ENCODE results near the gene GPR52.
"Not testable (repeated sequence)": the region's sequence is repeated elsewhere in the genome, so short reads cannot be mapped to it uniquely, and the experiment has no call there.

The GPR52 gene, protein sequence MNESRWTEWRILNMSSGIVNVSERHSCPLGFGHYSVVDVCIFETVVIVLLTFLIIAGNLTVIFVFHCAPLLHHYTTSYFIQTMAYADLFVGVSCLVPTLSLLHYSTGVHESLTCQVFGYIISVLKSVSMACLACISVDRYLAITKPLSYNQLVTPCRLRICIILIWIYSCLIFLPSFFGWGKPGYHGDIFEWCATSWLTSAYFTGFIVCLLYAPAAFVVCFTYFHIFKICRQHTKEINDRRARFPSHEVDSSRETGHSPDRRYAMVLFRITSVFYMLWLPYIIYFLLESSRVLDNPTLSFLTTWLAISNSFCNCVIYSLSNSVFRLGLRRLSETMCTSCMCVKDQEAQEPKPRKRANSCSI

DNA sequence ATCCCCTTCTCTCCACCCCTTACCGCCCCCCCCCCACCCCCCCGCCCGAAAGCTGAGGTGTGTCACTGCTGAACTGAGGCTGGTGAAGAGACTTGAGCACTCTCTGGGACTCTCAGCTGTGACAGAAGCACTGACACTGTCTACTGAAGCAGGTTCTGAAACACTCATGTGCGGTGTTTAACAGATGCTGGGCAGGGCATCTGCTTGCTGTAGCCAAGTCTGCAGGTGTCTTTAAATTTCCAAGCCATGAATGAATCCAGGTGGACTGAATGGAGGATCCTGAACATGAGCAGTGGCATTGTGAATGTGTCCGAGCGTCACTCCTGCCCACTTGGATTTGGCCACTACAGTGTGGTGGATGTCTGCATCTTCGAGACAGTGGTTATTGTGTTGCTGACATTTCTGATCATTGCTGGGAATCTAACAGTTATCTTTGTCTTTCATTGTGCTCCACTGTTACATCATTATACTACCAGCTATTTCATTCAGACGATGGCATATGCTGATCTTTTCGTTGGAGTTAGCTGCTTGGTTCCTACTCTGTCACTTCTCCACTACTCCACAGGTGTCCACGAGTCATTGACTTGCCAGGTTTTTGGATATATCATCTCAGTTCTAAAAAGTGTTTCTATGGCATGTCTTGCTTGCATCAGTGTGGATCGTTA, at the start of gene GPR52:
GPR52 (plus strand) TSS at position 99 of the 665 bp plus-strand sequence; CDS start at position 247, 148 bp downstream.
- DNase-seq: no peak

- no peak for DNase-seq
Measured at GRCh38 chr1:174398246-174398645, 49.5 kb upstream of the GPR52 start.

DNA sequence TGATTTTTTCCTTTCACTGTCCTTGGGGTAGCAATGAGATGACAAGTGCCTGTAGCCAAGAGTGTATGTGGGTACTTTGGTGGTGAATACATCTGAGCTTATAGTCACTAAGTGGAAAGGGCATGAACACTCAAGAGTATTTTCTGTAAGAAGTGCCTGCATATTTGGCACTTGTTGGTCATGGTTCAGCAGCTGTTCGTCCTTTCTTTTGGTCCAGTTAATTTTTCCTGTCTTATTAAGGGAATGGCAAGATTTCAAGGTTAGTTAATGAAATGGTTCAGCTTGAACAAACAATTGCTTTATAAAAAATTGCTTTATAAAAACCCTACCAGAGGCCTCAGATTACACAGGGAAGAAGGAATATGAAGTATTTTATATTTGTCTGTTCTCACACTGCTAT, 48.6 kb upstream of the GPR52 start:
- no peak for DNase-seq

- no peak for DNase-seq
Measured at GRCh38 chr1:174401075-174401474, 46.7 kb upstream of the GPR52 start.

DNA sequence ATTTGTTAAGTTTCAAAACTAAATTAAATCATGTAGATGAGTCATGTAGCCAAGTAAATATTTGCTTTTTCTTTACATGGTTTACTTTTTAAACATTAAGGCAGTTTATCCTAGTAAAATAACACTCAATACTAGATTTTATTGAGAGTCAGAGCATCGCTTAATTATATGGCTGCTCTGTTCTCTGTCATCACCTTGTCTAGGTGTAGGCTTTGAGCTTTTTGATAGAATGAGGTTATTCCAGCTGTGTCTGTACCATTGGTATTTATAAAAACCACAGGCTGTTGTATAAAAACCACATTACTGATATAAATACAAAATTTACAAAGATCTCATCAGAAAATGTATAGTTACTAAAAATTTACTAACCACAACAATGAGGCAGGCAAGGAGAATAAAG, 42.5 kb upstream of the GPR52 start:
- DNase-seq: no peak

- DNase-seq: no peak
Measured at GRCh38 chr1:174406421-174406820, 41.3 kb upstream of the GPR52 start.

DNA sequence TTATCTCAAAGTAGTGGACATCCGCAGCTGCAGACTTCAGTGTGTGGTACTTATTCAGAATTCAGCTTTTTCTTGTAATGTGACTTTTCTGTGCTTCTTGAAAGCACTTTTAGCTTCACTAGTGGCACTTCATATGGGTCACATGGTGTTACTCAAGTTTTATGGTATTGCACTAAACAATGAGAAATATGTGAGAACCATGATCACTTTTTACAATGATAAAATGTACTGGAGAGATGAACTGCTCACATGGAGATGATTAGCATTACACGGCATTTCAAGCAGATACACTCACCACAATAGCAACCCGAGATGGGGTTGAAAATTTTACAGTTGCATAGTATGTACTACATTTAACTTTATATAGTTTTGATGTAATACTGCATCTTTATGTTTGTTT, 40.1 kb upstream of the GPR52 start:
- no peak for DNase-seq

DNA sequence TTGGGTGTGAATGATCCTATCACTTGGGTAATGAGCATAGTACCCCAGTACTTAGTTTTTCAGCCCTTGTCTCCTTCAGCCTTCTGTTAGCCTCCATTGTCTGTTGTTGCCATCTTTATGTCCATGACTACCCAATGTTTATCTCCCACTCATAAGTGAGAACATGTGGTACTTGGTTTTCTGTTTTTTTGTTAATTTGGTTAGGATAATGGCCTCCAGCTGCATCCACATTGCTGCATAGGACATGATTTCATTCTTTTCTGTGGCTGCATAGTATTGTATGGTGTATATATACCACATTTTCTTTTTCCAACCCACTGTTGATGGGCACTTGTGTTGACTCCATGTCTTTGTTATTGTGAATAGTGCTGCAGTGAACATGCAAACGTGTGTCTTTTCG, 39.6 kb upstream of the GPR52 start:
- no peak for DNase-seq

DNA sequence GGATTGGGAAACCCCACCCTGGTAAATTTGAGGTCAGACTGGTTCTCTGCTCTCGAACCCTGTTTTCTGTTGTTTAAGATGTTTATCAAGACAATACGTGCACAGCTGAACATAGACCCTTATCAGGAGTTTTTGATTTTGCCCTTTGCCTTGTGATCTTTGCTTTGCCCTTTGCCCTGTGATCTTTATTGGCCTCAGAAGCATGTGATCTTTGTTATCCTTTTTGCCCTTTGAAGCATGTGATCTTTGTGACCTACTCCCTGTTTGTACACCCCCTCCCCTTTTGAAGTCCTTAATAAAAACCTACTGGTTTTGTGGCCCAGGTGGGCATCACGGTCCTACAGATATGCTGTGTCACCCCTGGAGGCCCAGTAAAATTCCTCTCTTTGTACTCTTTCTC, 38.0 kb upstream of the GPR52 start:
- not testable (repeated sequence) for DNase-seq

- DNase-seq: no peak
Measured at GRCh38 chr1:174413632-174414031, 34.1 kb upstream of the GPR52 start.

DNA sequence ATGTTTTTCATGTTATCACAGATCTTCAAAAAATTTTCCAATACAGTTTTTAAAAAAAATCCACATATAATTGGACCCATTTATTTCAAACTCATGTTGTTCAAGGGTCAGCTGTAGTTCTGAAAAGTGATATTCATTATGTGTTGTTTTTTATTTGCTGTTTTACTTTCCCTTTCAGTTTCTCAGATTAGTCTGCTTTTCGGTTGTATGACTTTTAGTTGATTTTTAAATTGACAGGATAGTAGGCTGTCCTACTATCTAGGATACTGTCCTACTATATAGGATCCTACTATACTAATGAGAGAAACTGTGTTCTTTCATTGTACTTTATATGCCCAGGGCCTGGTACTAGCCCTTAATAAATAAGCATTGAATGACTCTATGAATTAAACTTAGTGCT, 33.6 kb upstream of the GPR52 start:
- DNase-seq: no peak

DNA sequence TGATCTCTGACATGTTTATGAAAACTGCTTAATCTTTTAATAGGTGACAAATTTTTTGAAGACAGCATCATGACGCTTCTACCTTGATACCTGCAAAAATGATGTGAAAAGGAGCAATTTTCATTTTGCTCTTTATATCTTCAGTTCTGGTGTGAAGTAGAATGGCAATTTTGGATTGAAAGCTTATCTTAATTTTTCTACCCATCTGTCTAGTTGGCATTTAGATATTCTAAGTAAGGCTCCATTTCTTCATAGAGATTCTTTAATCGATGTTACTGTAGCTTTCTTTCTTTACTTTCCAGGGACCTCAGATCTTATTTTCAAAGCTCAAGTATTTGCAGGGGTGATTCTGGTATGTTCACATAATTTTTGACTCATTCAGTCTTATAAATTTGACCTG, 32.3 kb upstream of the GPR52 start:
- no peak for DNase-seq

DNA sequence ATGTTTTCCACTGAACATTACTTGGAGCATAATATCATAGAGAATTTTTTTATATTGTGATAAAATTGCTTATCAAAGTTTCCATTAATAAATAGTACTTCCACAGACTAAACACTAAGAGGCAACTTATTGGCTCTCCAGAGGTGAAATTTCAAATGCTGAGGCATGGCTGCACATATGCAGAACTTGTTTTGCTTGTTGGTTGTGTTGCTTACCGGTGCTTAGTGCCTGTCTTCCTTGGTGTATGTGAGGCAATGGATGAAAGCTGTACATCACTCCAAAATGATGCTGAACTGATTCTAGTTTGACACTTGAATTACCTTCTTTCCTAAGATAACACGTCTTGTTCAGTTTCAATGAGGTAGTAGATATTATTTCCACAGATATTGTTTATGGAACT, 29.8 kb upstream of the GPR52 start:
- DNase-seq: no peak

DNA sequence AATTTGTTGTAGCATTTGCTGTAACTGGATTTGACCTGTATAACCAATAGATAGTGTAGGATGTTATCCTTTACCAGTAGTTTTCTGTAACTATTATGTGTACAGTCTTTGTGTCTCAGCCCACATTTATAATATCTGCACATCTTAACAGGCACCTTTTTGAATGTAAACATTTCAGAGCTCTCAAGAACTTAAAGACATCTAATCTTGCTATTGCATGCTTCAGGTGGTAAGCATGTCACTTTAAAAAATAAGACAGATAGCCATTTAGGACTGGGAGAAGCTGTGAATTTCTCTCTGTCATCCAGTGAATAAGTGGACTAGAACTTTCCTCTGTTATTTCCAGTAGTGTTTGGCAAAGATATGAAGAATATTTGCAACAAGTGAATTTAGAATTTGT, 22.6 kb upstream of the GPR52 start:
- no peak for DNase-seq

- no peak for DNase-seq
Measured at GRCh38 chr1:174426153-174426552, 21.6 kb upstream of the GPR52 start.

DNA sequence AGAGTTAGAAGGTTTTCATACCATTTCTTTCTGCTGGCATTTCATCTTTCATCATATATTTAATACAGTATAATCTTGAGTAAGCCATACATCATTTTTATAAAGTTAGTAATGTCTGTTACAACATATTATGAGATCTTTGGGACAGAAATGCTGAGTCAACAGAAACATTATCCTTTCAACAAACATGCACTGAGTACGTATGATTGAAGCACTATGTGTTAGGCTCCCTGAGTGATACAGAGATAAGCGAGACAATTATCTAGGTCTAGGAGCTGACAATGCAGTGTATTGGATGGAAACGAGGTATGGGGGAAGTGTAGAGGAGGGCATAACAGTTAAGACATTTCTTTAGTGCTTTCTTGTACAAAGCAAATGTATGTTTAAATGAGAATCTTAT, 19.7 kb upstream of the GPR52 start:
- DNase-seq: no peak

DNA sequence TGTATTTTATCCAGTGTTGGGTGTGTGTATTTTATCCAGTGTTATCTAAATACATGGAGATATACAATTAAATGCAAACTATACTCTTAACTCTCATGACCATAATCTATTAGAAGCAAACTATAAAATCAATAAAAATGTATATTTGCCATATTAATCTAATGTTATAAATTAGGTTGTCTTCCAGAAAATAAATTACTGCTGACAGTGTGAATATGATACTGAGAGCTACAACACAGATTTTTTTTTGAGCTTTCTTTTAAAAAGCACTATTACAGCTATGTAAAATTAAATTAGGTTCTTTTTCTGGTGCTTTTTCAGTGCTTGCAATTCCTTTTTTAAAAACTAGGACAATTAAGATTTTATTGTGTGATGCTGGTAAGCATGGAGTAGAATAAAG, 19.0 kb upstream of the GPR52 start:
- no peak for DNase-seq

- no peak for DNase-seq
Measured at GRCh38 chr1:174433451-174433850, 14.3 kb upstream of the GPR52 start.

GRCh38 chr1:174445351-174445750, 2.4 kb upstream of the GPR52 start:
- DNase-seq: no peak

GRCh38 chr1:174445817-174446216, 1.9 kb upstream of the GPR52 start:
- no peak for DNase-seq

- no peak for DNase-seq
Measured at GRCh38 chr1:174448531-174448883, 743 bp downstream of the GPR52 start.

DNA sequence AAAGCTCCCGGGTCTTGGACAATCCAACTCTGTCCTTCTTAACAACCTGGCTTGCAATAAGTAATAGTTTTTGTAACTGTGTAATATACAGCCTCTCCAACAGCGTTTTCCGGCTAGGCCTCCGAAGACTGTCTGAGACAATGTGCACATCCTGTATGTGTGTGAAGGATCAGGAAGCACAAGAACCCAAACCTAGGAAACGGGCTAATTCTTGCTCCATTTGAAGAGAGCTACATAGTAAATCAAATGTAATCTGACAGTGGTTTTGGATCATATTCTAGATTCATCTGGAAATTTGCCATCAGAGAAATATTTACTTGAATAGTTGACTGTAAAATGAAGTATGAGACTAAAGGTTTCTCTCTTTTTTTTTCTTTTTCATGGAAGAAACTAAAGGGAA, 1.2 kb downstream of the GPR52 start:
- DNase-seq: no peak

- no peak for DNase-seq
Measured at GRCh38 chr1:174451408-174451807, 3.6 kb downstream of the GPR52 start.

- no peak for DNase-seq
Measured at GRCh38 chr1:174465855-174466254, 18.1 kb downstream of the GPR52 start.

- DNase-seq: no peak
Measured at GRCh38 chr1:174466607-174467006, 18.8 kb downstream of the GPR52 start.
